HEK293 (cell line): ENCODE results near the gene DACH2.

ENCODE experiments used
- CTCF ChIA-PET: fragments of 350-600 bp; formaldehyde crosslinking; extraction: SDS; loops from one replicate; lab custom pipeline; 2021; ENCODE audit warnings: antibody characterized with exemption; lab: Yijun Ruan, JAX
- POLR2A ChIA-PET: fragments of 300-600 bp; formaldehyde crosslinking; extraction: SDS; loops from one replicate; lab custom pipeline; 2020; ENCODE audit warnings: antibody characterized with exemption, inconsistent platforms; lab: Yijun Ruan, JAX
- H3K27ac ChIP-seq: fragments of 200-500 bp; sonication (Bioruptor generic); 2 replicates; pipeline ENCODE4 v1.5.1; 2014; ENCODE audit warnings: low read depth, low read length, control low read depth, inconsistent platforms; ENCODE audit errors: extremely low read depth
- H3K36me3 ChIP-seq, 2 experiments: fragments of 200-500 bp in 1 of 2; sonication (Bioruptor generic) in 1 of 2; 1 replicate in 1 of 2; 2 replicates in 1 of 2; pipeline ENCODE4 v1.5.1; 2014 to 2017; ENCODE audit warnings: inconsistent platforms in 2 of 2, low read length in 2 of 2; ENCODE audit not compliant: control insufficient read depth in 2 of 2, insufficient read depth in 1 of 2
- H3K4me1 ChIP-seq: fragments of 200-500 bp; sonication (Bioruptor generic); 2 replicates; pipeline ENCODE4 v1.5.1; 2014; ENCODE audit warnings: mild to moderate bottlenecking, low read length, inconsistent platforms; ENCODE audit not compliant: control insufficient read depth, insufficient read depth
- H3K4me3 ChIP-seq: 2 replicates; pipeline ENCODE4 v1.5.1; 2011; ENCODE audit warnings: low read depth, mild to moderate bottlenecking, control low read depth, low read length, moderate library complexity
- H3K9me3 ChIP-seq: fragments of 200-500 bp; sonication (Bioruptor generic); 2 replicates; pipeline ENCODE4 v1.5.1; 2014; ENCODE audit warnings: low read depth, low read length, inconsistent platforms; ENCODE audit not compliant: control insufficient read depth, insufficient read depth
- KLF7 ChIP-seq: fragments of 450-650 bp; formaldehyde crosslinking; IDR thresholded peaks from 2 replicates; pipeline ENCODE4 v1.5.1; 2016; ENCODE audit warnings: missing biosample characterization, missing genetic modification characterization, borderline replicate concordance
- MZF1 ChIP-seq: fragments of 450-650 bp; formaldehyde crosslinking; IDR thresholded peaks from 2 replicates; pipeline ENCODE4 v1.5.1; 2017; ENCODE audit warnings: missing biosample characterization, missing genetic modification characterization, borderline replicate concordance
- YY1 ChIP-seq: fragments of 450-650 bp; formaldehyde crosslinking; IDR thresholded peaks from 2 replicates; pipeline ENCODE4 v1.5.1; 2018; ENCODE audit warnings: missing biosample characterization, missing genetic modification characterization
- ZNF416 ChIP-seq: fragments of 450-650 bp; formaldehyde crosslinking; IDR thresholded peaks from 2 replicates; pipeline ENCODE4 v1.5.1; 2016; ENCODE audit warnings: missing biosample characterization, missing genetic modification characterization
- ZNF449 ChIP-seq: fragments of 450-650 bp; formaldehyde crosslinking; IDR thresholded peaks from 2 replicates; pipeline ENCODE4 v1.5.1; 2017; ENCODE audit warnings: missing biosample characterization, mild to moderate bottlenecking, missing genetic modification characterization, moderate library complexity
- ZNF530 ChIP-seq: fragments of 450-650 bp; formaldehyde crosslinking; IDR thresholded peaks from 2 replicates; pipeline ENCODE4 v1.5.1; 2016; ENCODE audit warnings: low read depth, missing biosample characterization, missing genetic modification characterization
- ZNF555 ChIP-seq: fragments of 450-650 bp; formaldehyde crosslinking; conservative IDR thresholded peaks from 2 replicates; pipeline ENCODE4 v1.5.1; 2017; ENCODE audit warnings: missing biosample characterization, mild to moderate bottlenecking, missing genetic modification characterization, inconsistent platforms
- ZNF558 ChIP-seq: fragments of 450-650 bp; formaldehyde crosslinking; IDR thresholded peaks from 2 replicates; pipeline ENCODE4 v1.5.1; 2016; ENCODE audit warnings: missing biosample characterization, missing genetic modification characterization
- ZNF629 ChIP-seq: fragments of 450-650 bp; formaldehyde crosslinking; IDR thresholded peaks from 2 replicates; pipeline ENCODE4 v1.5.1; 2017; ENCODE audit warnings: missing biosample characterization, missing genetic modification characterization
- TF ChIP-seq, protein P1 (sequence below): fragments of 450-650 bp; formaldehyde crosslinking; IDR thresholded peaks from 2 replicates; pipeline ENCODE4 v1.5.1; 2016; ENCODE audit warnings: missing biosample characterization, missing genetic modification characterization, low read depth

DACH2 gene

DNA sequence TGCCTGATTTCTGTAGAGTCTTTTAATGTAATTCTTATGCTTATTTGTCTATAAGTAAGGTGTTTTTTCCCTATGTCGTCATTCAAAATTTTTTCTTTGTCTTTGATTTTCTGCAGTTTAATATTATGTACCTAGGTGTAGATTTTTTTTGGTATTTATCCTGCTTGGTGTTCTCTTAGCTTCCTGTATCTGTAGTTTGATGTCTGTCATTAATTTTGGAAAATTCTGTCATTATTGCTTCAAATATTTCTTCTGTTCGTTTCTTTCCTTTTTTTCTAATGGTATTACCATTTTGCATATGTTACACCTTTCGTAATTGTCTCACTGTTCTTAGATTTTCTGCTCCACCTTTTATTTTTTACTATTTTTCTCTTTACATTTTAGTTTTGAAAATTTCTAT is 696.9 kb downstream of the DACH2 start:
- CTCF ChIA-PET = interaction anchor here (0.6 kb wide), 1 partner anchor 89 kb away, joined by 5 read pairs; no protein-coding TSS in a partner anchor
- TF ChIP-seq YY1 (tag by site-specific recombination) (no peak), MZF1 (tag by site-specific recombination) (no peak), ZNF558 (peak; percentile 94), ZNF530 (tag by site-specific recombination) (no peak), ZNF555 (tag by site-specific recombination) (no peak), ZNF629 (tag by site-specific recombination) (no peak), ZNF449 (tag by site-specific recombination) (no peak), KLF7 (no peak), ZNF416 (no peak)
- TF ChIP-seq, protein P1, sequence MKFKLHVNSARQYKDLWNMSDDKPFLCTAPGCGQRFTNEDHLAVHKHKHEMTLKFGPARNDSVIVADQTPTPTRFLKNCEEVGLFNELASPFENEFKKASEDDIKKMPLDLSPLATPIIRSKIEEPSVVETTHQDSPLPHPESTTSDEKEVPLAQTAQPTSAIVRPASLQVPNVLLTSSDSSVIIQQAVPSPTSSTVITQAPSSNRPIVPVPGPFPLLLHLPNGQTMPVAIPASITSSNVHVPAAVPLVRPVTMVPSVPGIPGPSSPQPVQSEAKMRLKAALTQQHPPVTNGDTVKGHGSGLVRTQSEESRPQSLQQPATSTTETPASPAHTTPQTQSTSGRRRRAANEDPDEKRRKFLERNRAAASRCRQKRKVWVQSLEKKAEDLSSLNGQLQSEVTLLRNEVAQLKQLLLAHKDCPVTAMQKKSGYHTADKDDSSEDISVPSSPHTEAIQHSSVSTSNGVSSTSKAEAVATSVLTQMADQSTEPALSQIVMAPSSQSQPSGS (tag by site-specific recombination) = peak; percentile 74; the same call in 1 of the 2 replicates
- TF ChIP-seq, all 188 proteins: peak for 2
- Histone ChIP-seq H3K27ac (no peak overlapping the region), H3K4me1 (no peaks in the 10 kb centered on the region), H3K4me3 (no peak overlapping the region), H3K9me3 (no peaks in the 10 kb centered on the region; the same call in 1 of the 2 replicates), H3K36me3 (no peaks in the 10 kb centered on the region)
- POLR2A ChIA-PET = no interaction called here
